KBM-7 (cell line): Measurements from ENCODE around the gene BRPF1.
"Not testable (repeated sequence)": the region's sequence is repeated elsewhere in the genome, so short reads cannot be mapped to it uniquely, and the experiment has no call there.

Source experiments
- DNase-seq: peaks from one replicate; pipeline ENCODE4 v3.0.0-alpha.2; 2015
- in situ Hi-C: fragments of 300-500 bp; cut with MboI; formaldehyde crosslinking; loops from 2 replicates; pipeline ENCODE4 v1.14.3; 2020; ENCODE audit warnings: low sequenced_read_pairs, low pct_unique_long_range_greater_than_20kb, mixed read lengths

Gene BRPF1

DNA sequence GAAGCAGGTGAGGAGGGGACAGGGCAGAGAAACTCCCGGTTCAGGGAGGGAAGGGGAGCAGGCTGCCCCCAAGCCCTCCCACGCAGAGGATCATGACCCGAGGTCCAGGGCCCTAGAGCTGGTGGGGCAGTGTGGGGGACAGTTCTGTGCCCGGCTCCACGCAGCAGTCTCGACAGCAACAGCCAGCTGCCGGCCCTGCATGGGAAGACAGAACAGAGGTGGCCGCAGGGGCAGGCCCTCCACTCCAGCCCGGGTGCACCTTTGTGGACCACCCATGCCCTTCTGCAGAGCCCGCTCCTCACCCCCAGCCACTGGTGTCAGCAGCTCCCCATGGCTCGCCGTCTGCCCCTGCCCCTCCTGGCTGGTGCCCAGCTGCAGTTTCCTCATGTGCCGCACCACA lies 25.9 kb downstream of the BRPF1 start:
- DNase-seq: no peak
- in situ Hi-C loops: no loop called here

DNA sequence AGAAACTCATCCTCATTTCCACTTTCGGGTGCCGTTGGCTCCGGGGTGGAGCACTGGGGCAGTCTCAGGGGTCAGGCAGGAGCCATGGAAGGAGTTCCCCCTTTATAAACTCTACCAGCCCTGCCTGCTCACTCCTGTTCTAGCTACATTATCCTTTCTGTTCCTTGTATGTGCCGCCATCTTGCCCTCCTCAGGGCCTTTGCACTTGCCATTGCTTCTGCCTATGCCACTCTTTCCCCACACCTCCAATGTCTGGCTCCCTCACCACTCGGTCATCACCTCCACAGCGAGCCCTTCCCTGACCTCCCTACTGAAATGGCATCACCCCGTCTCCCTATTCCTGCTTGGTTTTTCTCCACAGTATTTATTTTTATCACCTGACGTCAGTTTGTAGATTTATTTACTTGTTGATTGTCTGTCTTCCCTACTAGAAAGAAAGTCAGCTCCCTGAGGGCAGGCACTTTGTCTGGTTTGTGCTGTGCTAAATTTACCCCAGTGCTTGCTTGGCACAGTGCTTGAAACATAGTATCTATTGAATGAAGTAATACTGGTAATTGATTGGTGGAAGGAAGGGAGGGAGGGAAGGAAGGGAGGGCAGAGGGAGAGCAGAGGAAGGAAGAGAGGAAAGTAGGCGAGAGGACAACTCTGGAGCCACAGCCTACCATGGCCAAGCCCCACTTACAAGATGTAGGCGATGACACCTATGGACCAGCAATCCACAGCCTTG lies 29.4 kb downstream of the BRPF1 start:
- in situ Hi-C loops: no loop called here
- no peak for DNase-seq

DNA sequence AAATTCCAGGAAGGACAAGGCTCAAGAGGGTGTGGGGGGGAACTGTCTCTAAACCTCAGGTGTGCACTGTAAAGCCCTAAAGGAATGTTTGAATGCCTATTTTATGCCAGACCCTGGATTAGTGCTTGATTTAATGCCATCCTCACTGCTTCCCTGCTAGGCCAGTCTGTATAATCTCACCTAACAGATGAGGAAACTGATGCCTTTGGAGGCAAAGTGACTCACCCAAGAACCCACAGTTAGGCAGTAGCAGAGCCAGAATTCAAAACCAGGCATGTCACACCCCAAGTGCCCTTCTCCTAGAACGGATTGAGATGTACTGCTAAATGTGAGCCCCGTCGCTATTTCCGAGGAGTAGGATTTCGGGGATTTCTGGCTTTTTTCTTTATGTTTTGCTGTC lies 30.4 kb downstream of the BRPF1 start:
- in situ Hi-C loops: no loop called here

DNA sequence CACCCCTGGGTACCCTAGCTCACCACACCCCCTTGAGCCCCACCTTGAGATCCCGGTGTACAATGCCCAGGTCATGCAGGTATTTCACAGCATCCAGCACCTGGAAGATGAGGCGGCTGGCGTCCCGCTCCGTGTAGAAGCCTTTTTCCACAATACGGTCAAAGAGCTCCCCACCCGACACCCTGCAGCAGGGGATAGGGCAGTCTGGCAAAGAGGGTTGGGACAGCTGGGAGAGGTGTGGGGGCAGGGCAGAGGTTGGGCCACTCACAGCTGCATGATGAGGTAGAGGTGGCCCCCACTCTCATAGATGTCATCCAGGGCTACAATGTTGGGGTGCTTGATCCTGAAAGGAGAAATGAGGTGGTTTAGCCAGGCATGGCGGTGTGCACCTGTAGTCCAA lies 31.3 kb downstream of the BRPF1 start:
- no peak for DNase-seq
- in situ Hi-C loops: no loop called here

More for the DNA sequence above, 30.4 kb downstream of the BRPF1 start:
- DNase-seq: no peak

DNA sequence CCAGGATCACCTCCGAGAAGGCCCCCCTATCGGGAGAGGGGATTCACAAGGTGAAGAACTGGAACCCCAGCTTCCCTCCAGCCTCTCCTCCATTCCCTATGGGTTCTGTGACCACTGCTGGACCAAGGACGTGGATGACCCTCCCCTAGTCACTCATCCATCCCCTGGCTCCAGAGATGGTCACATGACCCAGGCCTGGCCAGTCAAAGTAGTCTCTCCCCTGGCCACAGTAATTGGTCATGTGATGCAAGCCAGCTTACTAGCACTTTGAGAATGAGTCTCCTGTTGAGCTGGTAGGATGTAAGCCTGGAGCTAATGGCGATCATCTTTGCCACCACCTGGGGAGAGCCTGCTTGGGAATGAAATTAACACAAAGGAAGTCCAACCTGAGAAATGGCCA lies 34.3 kb downstream of the BRPF1 start:
- in situ Hi-C loops: no loop called here
- no peak for DNase-seq

DNA sequence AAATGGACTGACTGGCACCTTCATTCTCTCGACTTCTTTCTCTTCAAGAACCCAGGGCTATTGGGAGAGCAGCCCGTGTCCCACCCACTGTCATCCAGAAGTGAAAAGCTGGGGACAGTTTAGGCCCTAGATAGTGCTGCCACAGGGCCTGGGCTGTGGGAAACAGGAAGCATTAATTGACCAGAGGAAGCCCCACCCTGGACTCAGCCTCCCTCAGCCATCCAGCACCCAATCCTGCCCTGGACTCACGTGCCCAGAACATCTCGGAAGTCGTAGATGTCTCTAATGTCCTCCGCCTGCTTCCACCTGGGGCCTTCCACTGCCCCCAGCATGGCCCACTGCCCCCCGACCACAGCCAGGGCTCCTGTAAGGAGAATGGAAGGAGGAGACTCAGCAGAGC lies 35.9 kb downstream of the BRPF1 start:
- DNase-seq: no peak
- in situ Hi-C loops: no loop called here

DNA sequence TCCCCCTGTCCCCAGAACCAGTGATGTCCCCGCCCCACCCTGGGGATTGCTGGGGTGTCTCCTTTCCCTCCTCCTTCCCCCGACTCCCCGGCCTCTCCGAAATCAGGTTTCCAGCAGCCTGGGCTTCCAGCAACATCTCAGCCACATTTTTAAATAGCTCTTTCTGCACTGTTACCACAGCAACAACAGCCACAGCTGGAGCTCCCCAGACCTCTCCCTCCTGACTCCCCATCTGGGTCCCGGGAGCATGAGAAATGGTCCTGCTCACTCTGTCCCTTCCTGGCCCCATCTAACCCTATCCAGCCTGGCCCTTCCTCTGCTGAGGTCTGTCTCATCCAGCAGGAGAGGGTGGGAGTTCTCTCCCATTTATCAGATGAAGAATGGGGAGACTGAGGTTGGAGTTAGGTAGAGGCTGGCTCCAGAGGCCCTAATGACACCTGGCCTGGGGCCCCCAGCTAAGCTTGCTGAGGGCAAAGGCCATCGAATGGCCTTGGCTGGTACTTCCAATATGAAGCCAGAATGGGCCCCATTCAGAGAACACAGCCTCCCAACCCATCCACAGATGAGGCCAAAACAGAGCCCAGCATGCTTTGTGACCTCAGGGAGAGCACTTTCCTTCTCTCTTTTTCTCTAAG lies 36.7 kb downstream of the BRPF1 start:
- in situ Hi-C loops: no loop called here
- no peak for DNase-seq

DNA sequence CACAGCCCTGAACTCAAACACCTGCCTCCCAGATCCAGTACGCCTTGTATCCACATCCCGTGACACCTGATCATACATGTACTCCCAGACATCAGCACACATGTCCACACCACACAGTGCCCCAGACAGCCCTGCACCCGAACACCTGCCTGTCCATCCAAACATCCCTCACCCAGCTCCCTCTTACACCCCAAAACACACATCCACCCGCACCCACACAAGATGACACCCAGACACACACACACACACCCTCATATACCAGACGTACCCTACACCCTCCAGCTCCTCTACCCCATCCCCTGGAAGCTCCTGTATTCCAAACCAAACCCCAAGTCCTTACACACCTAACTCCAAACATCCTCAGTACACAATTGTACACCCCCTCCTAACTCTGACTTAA lies 37.5 kb downstream of the BRPF1 start:
- in situ Hi-C loops: no loop called here
- no peak for DNase-seq

DNA sequence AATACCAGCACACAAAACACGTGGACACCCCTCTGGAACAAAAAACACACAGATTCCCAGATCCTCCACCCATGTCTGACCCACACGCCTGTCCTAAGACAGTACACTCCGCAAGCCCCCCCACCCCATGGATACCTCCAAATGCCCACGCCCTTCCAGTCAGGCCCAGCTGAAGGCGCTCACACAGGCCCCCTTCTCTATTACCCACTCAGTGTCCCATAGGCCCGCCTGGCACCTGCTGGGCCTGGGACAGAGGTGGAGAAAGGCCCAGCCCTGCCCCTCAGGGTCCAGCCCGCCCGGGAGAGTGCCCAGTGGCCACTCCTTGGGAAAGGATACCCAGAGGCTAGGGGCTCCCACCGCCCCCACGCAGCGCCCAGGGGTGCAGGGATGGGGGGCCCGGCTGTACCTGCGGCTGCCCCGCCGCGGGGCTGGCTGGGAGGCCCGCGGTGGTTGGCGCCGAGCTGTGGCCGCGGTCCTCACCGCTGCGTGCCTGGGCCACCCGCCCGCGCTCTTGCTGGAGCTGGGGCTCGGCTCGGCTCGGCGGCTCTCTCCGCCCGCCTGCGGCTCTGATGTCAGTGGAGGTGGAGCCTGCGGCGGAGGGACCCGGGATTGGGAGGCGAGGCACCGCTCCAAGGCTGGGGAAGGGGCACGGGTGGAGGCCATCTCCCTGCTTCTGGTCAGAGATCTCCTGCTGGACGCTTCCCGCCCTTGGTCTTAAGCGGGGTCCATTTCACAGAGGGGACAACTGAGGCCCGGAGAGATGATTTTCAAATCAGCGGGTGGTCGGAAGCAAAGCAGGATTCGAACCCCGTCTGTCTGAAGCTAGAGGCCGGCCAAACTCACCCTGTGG lies 38.1 kb downstream of the BRPF1 start, which contains the start of gene CAMK1:
Gene CAMK1 (minus strand): TSS at position 522 of the 850 bp plus-strand sequence. CDS start 2,198 bp downstream, outside the sequence.
- DNase-seq: no peak
- in situ Hi-C loops: no loop called here

DNA sequence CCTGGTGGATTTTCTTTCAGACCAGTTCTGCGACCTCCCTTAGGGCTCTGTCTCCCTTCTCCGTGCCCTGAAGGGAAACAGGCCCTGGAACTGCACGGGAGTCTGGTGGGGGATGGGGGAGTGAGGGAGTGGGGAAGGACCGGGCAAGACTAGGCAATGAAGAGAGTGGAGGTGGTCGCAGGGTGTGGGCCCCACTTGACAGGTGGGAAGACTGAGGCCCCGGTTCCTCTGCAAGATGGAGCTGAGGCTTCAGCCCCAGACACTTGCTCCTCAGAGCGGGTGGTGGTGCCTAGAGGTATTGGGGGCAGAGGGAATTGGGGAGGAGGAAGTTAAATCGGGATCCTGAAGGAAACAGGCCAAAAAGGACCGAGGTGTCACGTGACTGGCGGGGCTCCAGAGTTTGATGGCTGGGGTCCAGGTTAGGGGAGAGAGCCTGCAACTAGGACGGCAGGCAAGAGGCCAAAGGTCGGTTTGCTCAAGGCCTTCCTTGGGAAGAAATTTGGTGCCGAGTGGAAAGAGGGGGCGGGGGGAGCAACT lies 38.8 kb downstream of the BRPF1 start:
- DNase-seq: no peak
- in situ Hi-C loops: no loop called here

DNA sequence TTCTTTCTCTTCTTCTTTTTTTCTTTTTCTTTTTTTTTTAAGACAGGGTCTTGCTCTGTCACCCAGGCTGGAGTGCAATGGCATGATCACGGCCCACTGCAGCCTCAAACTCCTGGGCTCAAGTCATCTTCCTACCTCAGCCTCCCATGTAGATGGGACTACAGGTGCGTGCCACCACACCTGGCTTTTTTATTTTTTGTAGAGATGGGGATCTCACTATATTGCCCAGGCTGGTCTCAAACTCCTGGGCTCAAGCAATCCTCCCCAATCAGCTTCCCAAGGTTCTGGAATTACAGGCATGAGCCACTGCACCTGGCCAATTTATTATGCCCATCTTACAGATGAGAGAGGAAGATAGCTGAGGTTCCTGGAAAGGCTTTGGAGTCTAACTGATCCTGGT lies 39.5 kb downstream of the BRPF1 start:
- DNase-seq, in situ Hi-C loops: not testable (repeated sequence)

DNA sequence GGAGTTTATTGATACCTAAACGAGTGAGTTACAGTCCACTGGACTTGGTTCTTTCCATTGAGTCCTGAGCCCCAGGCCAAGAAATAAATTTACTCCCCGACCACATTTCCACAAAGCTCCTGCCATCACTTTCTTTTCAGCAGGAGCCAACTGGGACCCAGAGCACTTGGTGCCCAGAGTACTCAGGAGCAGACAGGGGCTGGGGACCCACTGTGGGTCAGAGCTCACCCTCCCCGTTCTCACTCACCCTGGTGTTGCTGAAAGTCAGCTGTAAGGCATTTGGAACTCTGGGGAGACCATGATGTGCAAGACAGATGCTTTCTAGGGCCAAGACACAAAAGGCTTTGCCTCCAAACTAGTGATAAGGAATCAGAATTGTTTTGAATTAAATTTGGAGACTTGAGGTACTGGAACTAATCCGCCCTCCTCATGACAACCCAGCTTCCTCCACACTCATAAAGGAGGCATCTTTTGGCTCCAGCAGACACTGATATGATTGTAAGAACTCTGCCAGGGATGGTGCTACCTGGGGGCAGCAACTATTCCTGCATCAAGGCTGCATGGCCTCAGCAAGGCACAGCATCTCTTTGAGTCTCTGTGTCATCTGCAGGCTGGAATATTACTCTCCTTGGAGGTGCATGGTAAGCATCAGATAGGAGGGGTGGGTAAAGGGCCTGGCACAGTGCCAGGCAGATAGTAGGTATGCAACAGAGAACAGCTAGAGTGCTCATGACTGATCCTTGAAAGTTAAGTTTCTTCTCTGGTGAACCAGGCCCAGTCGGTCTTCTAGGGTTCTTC lies 45.6 kb downstream of the BRPF1 start:
- in situ Hi-C loops: no loop called here

DNA sequence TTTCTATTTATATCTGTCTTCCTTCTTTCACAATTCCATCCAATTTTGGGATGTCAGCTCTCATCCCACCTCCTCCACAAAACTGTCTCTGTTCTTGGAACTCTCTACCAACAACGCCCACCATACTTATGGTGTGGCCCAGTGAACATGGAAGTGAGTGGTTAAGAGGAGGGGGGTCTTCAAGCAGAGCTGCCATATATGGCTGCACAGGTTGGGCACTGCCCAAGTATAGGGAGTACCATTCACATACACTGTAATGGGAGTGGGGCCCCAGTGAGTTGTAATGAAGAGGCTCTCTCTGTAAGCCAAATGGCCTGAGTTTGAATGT lies 46.1 kb downstream of the BRPF1 start:
- no peak for DNase-seq
- in situ Hi-C loops: no loop called here

More for the DNA sequence above, 45.6 kb downstream of the BRPF1 start:
- DNase-seq: no peak

DNA sequence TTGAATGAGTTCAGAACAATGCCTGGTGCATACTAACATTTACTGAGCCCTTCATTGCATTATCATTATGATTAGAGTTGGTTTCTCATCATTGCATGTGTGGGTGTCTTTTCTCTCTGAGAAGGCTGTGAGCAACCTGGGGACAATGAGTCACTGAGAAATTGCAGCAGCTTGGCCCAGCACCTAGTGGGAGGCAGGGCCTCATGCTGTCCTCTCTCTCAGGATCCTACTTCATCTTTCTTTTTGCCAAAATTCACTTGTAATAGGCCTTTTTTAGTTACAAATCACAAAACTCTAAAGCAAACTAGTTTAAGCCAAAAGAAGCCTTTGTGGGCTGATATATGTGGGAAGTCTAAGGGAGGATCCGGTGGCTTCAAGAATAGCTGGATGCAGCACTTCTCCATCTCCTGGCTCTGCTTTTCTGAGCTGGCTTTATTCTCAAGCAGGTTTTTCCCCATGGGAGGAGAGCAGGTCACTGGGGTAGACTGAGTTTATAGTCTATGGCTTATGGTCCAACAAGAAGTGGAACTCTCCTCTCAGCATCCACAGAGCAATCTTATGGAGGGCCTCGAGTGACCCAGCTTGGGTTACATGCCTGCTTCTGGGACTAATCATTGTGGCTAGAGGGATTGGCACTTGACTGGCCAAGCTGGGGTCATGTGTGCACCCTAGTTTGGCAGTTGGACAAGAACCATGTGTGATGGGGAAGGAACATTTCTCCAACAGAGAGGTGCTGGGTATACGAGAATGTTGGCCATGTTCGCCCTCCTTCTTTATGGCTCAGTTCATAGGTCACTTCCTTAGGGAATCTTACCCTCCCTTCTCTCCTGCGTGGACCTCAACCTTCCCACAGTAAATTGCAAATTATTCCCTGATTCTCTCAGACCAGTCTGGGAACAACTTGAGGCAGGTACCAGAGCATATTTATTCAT lies 46.9 kb downstream of the BRPF1 start:
- DNase-seq: no peak
- in situ Hi-C loops: no loop called here

DNA sequence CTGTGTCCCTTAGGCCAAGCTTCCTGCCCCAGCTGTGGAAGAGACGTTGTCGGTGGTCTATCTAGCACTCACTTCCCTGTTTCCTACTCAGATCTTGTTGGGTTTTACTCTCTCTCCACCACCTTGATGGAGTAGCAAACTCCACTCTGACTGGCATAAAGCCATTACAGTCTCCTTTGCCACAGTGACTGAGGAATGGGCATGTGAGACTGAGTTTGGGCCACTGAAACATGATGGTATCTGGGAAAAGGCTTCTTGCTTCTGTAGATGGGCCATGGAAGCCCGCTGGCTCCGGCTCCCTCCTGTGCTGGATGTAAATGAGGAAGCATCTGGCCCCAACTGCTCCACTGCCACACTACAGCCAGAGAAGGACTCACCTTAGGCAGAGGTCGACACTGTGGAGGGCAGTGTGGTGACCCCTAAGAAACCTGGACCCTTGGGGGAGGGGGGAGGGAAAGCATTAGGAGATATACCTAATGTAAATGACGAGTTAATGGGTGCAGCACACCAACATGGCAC lies 47.6 kb downstream of the BRPF1 start:
- in situ Hi-C loops: no loop called here
- peak; percentile 84 for DNase-seq

DNA sequence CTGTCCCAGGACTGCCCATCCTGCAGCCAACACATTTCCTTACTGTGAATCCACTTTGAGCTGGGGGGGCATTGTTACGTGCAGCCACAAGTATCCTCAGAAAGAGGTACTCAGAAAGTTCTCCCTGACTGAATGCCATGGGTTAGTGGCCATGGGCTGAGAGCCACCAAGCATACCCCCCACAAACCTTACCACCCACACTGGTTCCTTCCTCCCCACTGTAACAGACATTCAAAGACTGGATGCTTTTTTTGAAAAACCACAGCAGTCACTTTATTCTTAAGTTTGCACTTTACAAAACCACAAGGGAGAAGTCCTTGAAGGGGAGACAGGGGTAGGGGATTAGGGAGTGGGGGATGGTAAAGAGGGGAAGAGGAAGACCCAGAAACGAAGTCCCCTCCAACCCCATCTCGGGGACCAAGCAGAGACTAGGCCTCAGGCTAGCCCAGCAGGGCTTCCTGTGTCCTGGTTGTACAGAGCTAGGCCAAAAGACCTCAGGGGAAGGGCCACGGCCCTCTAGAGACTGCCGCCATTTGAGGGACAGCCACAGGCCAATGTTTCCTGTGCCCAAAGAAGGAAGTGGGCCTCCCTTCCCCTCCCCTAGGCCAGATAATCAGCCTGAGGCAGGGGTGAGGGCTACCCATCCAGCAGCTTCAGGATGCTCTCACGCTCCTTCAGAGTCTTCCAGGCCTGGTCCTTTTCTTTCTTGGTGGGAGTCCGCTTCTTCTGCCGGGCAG lies 48.4 kb downstream of the BRPF1 start:
- in situ Hi-C loops: no loop called here
- DNase-seq: peak; percentile 99

DNA sequence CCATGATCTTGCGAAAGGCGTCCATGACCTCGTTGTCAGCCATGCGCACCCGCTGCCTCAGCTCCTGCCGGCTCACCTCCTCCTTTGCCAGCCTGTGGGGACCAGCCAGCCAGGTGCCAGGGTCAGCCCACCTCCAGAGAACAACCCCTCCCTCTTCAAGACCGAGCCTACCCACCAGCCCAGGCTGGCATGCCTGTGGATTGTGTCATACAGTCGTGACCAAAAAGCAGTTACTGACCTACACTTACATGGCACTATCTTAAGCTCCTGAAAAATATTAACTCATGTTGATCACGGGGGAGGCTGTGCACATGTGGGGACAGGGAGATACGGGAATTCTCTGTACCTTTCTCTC lies 48.9 kb downstream of the BRPF1 start:
- in situ Hi-C loops: no loop called here
- DNase-seq: no peak
